ENCODE data around the gene ALK.

Gene ALK

GRCh38 chr2:29235411-29235810 is 686.0 kb downstream of the ALK start:
- no peak for FAIRE-seq

GRCh38 chr2:29233428-29233827 is 688.0 kb downstream of the ALK start:
- no peak for FAIRE-seq

GRCh38 chr2:29232041-29232440 is 689.3 kb downstream of the ALK start:
- no peak for FAIRE-seq

GRCh38 chr2:29229640-29230039 is 691.7 kb downstream of the ALK start:
- FAIRE-seq, result no peak

GRCh38 chr2:29228947-29229346 is 692.4 kb downstream of the ALK start:
- FAIRE-seq, result no peak

GRCh38 chr2:29227935-29228675 is 693.3 kb downstream of the ALK start:
- no peak for FAIRE-seq

- FAIRE-seq, result no peak
Observed at GRCh38 chr2:29226808-29227207, 694.6 kb downstream of the ALK start.

GRCh38 chr2:29226375-29226774 is 695.0 kb downstream of the ALK start:
- FAIRE-seq, result no peak

GRCh38 chr2:29225814-29226213 is 695.6 kb downstream of the ALK start:
- no peak for FAIRE-seq

- no peak for FAIRE-seq
Observed at GRCh38 chr2:29224693-29225551, 696.5 kb downstream of the ALK start.

GRCh38 chr2:29223851-29224692 is 697.3 kb downstream of the ALK start:
- no peak for FAIRE-seq

GRCh38 chr2:29223257-29223656 is 698.1 kb downstream of the ALK start:
- FAIRE-seq, result no peak

GRCh38 chr2:29222381-29223179 is 698.8 kb downstream of the ALK start:
- no peak for FAIRE-seq

GRCh38 chr2:29220506-29221270 is 700.7 kb downstream of the ALK start:
- FAIRE-seq, result no peak

- FAIRE-seq, result no peak
Observed at GRCh38 chr2:29219374-29219773, 702.0 kb downstream of the ALK start.

GRCh38 chr2:29218550-29219125 is 702.7 kb downstream of the ALK start:
- FAIRE-seq, result no peak

GRCh38 chr2:29218071-29218470 is 703.3 kb downstream of the ALK start:
- FAIRE-seq, result no peak

GRCh38 chr2:29216609-29216909 is 704.8 kb downstream of the ALK start:
- no peak for FAIRE-seq

- no peak for FAIRE-seq
Observed at GRCh38 chr2:29215739-29216608, 705.4 kb downstream of the ALK start.

GRCh38 chr2:29215073-29215472 is 706.3 kb downstream of the ALK start:
- FAIRE-seq, result no peak

Measured in TTC549 (cell line).